ENCODE data around the gene CAV3.

- TF ChIP-seq CTCF (IDR thresholded peaks at IDR 0.05 in 4 of 5, conservative IDR thresholded peaks at IDR 0.05 in 1 of 5) = no peak
- no peak for TF ChIP-seq POLR2A (IDR thresholded peaks at IDR 0.05)
Observed at GRCh38 chr3:8702560-8702959, 31.0 kb upstream of the CAV3 start.
